ENCODE measurements around the gene ESRRA. TPM values are rescaled to one million over a fixed set of nuclear protein-coding genes. Genes with fewer than 3 reads are reported as not detected.

ESRRA gene
- total RNA-seq, 1 donor from 2014 or later: 14.2 TPM

Small RNAs within 50 kb of the gene (small RNA-seq; reads per million reads assigned to genes)
- gene MIR7155 (not detected), gene RF00019 (not detected)

Other genes starting within 250 kb of the ESRRA start
- 16.2 TPM for gene MACROD1, start 139.4 kb upstream of the ESRRA start, total RNA-seq
- 69.4 TPM for gene STIP1, start 119.4 kb upstream of the ESRRA start, total RNA-seq
- 1.6 TPM for gene FERMT3, start 98.8 kb upstream of the ESRRA start, total RNA-seq
- 7.3 TPM for gene TRPT1, start 79.3 kb upstream of the ESRRA start, total RNA-seq
- 11.2 TPM for gene NUDT22, start 79.2 kb upstream of the ESRRA start, total RNA-seq
- gene DNAJC4, start 75.0 kb upstream of the ESRRA start, total RNA-seq: 5.6 TPM
- gene VEGFB, start 70.9 kb upstream of the ESRRA start, total RNA-seq: 9.5 TPM
- gene FKBP2, start 64.4 kb upstream of the ESRRA start, total RNA-seq: 17.5 TPM
- gene PPP1R14B, start 58.6 kb upstream of the ESRRA start, total RNA-seq: 74.2 TPM
- gene PLCB3, start 54.0 kb upstream of the ESRRA start, total RNA-seq: 9.2 TPM
- gene BAD, start 20.9 kb upstream of the ESRRA start, total RNA-seq: 28.2 TPM
- gene GPR137, start 19.7 kb upstream of the ESRRA start, total RNA-seq: 9.7 TPM
- gene KCNK4, start 14.2 kb upstream of the ESRRA start, total RNA-seq: 3.0 TPM
- 1.7 TPM for gene CATSPERZ, start 5.2 kb upstream of the ESRRA start, total RNA-seq
- gene TRMT112, start 12.0 kb downstream of the ESRRA start, total RNA-seq: 81.9 TPM
- 93.0 TPM for gene PRDX5, start 12.6 kb downstream of the ESRRA start, total RNA-seq
- gene CCDC88B, start 34.7 kb downstream of the ESRRA start, total RNA-seq: 1.4 TPM
- 10.0 TPM for gene RPS6KA4, start 53.6 kb downstream of the ESRRA start, total RNA-seq

All from occipital lobe (tissue), 2 donors.